GM21737 (cell line): Measurements from ENCODE around the gene SORBS2.
"Not testable (repeated sequence)": the region's sequence is repeated elsewhere in the genome, so short reads cannot be mapped to it uniquely, and the experiment has no call there.

Source experiments
- ATAC-seq: cut with Tn5 transposase; IDR thresholded peaks from one replicate; pipeline ENCODE4 v1.9.1; 2021; ENCODE audit warnings: mild to moderate bottlenecking, moderate library complexity; ENCODE audit not compliant: unreplicated experiment

Gene SORBS2

DNA sequence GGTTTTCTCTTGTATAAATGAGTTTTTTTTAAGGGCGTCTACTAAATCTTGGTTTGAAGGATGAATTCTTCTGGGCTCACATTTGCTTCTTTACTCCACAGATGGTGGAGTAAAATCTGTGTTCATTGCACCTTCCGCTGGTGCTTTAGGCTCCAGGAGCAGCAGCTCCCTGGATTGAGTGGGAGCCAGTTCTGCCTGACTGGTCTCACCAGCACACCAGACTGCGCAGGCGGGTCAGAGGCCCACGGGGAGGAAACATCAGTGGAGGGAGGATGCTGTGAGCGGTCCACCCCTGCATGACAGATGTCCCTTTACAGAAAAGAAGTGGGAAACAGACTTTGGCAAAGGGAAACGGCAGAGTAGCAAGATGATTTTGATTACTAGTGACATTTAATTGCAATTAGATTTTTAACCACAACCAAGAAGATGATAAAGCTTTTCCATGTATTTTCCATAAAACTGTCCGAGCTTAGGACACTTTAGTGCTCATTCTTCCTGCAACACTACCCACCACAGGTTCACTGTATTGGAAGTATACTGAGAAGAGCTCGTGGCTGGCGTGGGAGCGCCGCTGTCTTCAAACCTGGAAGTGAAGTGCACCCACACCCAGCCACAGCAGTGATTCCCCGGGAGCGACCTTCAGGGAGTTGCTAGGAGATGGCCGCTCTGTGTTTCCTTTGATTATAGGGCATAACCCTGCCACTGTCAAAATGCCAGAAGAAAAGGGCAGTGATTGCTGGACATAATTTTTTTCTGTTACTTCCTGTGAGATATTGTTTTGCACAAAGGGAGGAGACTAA is 95.2 kb downstream of the SORBS2 start:
- ATAC-seq: no peak

- no peak for ATAC-seq
Observed at GRCh38 chr4:185716141-185716551, 95.8 kb downstream of the SORBS2 start.

DNA sequence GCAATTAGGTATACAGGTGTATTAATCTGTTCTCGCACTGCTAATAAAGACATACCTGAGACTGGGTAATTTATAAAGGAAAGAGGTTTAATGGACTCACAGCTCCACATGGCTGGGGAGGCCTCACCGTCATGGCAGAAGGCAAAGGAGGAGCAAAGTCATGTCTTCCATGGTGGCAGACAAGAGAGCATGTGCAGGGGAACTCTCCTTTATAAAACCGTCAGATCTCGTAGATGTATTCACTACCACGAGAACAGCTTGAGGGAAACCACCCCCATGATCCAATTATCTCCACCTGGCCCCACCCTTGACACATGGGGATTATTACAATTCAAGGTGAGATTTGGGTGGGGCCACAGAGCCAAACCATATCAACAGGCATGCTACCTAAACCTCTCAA is 97.5 kb downstream of the SORBS2 start:
- ATAC-seq: not testable (repeated sequence)

GRCh38 chr4:185713731-185714130 is 98.3 kb downstream of the SORBS2 start:
- ATAC-seq: no peak

GRCh38 chr4:185713272-185713671 is 98.7 kb downstream of the SORBS2 start:
- no peak for ATAC-seq

- no peak for ATAC-seq
Observed at GRCh38 chr4:185712350-185713024, 99.5 kb downstream of the SORBS2 start.

- no peak for ATAC-seq
Observed at GRCh38 chr4:185711726-185712125, 100.3 kb downstream of the SORBS2 start.

GRCh38 chr4:185710487-185710995 is 101.5 kb downstream of the SORBS2 start:
- no peak for ATAC-seq

- ATAC-seq: no peak
Observed at GRCh38 chr4:185709802-185710486, 102.0 kb downstream of the SORBS2 start.

DNA sequence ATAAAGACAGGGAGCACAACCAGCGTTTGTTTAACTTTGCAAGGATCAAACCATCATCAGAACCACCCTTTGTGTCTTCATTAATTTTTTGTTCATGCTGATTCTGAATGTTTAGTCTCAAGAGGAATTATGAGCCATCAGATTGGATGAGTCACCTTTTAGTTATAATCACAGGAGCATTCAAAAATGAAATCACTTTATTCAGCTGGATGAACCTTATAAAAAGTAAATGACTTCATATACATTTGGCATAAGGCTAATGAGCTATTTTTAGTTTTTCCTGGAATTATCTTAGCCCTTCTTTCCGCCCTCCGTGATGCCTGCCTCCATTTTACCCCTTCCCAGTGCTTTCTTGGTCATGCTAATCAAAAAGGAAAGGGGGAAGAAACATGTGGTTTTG is 103.6 kb downstream of the SORBS2 start:
- ATAC-seq: no peak

- ATAC-seq: not testable (repeated sequence)
Observed at GRCh38 chr4:185707622-185708021, 104.4 kb downstream of the SORBS2 start.

GRCh38 chr4:185702147-185702663 is 109.8 kb downstream of the SORBS2 start:
- no peak for ATAC-seq

DNA sequence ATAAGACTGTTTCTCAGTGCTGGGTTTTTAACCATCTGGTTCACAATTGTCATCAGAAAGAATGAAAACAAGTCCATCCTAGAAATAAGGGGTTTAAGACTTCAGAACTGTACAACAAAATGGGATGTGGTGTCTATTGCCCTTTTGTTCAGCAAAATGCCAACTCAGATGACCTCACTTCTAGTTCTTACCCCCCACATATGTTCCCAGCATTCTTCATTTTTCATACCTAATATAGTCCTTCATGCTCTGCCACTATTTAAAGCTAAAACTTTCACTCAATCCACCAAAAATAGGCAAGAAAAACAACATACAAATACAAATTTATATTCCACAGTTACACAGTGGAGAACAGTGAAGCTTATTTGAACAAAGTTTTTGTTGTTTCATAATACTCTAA is 111.4 kb downstream of the SORBS2 start:
- no peak for ATAC-seq

DNA sequence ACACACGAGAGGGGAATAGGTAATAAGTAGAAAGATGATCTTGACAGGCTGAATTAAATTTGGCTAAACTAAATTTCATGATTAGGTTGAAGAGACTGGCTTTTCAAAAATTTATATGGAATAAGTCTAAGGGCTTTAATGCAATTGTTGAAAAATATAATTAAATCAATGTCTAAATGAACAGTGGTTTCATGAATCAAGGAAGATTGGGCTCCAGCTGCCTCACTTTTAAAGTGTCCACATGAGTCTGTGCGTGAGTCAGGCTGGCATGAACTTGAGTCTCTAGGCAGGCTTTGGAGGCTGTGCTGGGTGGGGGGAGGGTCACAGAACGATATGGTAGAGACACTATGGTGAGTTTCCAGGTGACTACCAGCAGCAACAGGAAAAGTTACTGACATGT is 111.9 kb downstream of the SORBS2 start:
- no peak for ATAC-seq

GRCh38 chr4:185697488-185697887 is 114.5 kb downstream of the SORBS2 start:
- ATAC-seq: no peak

DNA sequence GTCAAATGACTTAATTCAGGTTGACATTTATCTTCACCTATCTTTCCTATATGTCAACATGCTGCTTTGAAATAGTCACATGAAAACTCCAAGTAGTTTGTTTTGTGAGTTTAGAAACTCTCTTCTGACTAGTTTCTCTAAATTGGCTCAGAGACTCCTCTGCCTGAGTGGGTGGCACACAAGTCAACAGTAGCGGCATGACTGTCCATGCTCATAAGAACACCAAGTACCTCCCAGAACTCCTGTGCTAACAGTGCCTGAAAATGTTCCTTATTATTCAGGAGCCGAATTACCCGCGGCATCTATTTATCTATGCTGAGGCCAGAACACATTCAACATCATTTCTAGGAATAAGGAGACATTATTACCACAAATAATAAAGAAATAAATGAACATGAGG is 116.3 kb downstream of the SORBS2 start:
- ATAC-seq: no peak

- no peak for ATAC-seq
Observed at GRCh38 chr4:185693548-185694215, 118.3 kb downstream of the SORBS2 start.

GRCh38 chr4:185689407-185689806 is 122.6 kb downstream of the SORBS2 start:
- no peak for ATAC-seq

DNA sequence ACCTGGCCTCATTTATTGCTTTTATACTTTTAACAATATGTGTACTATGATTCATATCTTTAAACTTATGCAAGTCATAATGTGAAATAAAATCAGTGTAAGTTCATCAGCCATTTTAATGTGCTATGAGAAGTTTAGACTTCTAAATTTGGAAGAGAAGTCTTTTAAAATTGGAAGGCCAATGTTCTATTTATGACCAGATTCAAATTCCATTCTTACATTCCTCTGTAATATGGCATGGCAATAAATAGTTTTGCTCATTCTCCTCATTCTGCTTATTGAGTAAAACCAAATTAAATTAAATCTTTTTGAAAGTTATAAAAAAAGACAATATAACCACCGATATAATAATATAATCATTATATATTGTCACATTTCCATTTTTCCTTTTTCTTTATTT is 126.2 kb downstream of the SORBS2 start:
- no peak for ATAC-seq

- ATAC-seq: no peak
Observed at GRCh38 chr4:185683896-185684295, 128.1 kb downstream of the SORBS2 start.

- ATAC-seq: no peak
Observed at GRCh38 chr4:185683222-185683621, 128.8 kb downstream of the SORBS2 start.
